Measurements from ENCODE around the gene SLC39A3. TPM values are rescaled to one million over a fixed set of nuclear protein-coding genes. Genes with fewer than 3 reads are reported as not detected.

The SLC39A3 gene
- total and polyA plus RNA-seq, 2 experiments from 2014 or later: 36.1 to 44.3 TPM

GRCh38 chr19:2755448-2755705 is 15.6 kb upstream of the SLC39A3 start:
- H3K36me3 ChIP-seq (replicated peaks; ENCODE audit: insufficient read depth, low read depth): no peaks in the 10 kb centered on the region
- WGBS (ENCODE audit: low lambda C conversion rate, missing lambda C conversion rate): 98% methylated on average over 16 of the region's 16 CpGs
- DNase-seq (ENCODE audit: low spot score): no peak
- H4K20me1 ChIP-seq (ENCODE audit: insufficient read depth, poor library complexity, severe bottlenecking): no peaks in the 10 kb centered on the region
- H3K4me2 ChIP-seq: no peak overlapping the region
- no peaks in the 10 kb centered on the region for H3K9me3 ChIP-seq (ENCODE audit: low read depth)
- TF ChIP-seq CTCF (IDR thresholded peaks at IDR 0.05; ENCODE audit: poor library complexity): no peak
- TF ChIP-seq EZH2 (IDR thresholded peaks at IDR 0.05; ENCODE audit: borderline replicate concordance): no peak
- no peak for TF ChIP-seq EZH2phosphoT487 (IDR thresholded peaks at IDR 0.05; ENCODE audit: low read depth, severe bottlenecking, unreplicated experiment)
- no peaks in the 10 kb centered on the region for H3K27me3 ChIP-seq
- no peaks in the 10 kb centered on the region for H3K79me2 ChIP-seq
- H3K4me1 ChIP-seq (ENCODE audit: insufficient read depth): no peaks in the 10 kb centered on the region
- no peak overlapping the region for H2AFZ ChIP-seq
- no peak overlapping the region for H3K27ac ChIP-seq
- no peaks in the 10 kb centered on the region for H3K9me2 ChIP-seq (replicated peaks; ENCODE audit: insufficient read depth)
- H3K4me3 ChIP-seq: no peak overlapping the region

GRCh38 chr19:2754659-2755447 is 15.0 kb upstream of the SLC39A3 start:
- H3K36me3 ChIP-seq (replicated peaks; ENCODE audit: insufficient read depth, low read depth): no peaks in the 10 kb centered on the region
- H3K27ac ChIP-seq: no peak overlapping the region
- no peaks in the 10 kb centered on the region for H3K9me3 ChIP-seq (ENCODE audit: low read depth)
- no peaks in the 10 kb centered on the region for H3K27me3 ChIP-seq
- H3K4me2 ChIP-seq: no peak overlapping the region
- no peaks in the 10 kb centered on the region for H3K4me1 ChIP-seq (ENCODE audit: insufficient read depth)
- H2AFZ ChIP-seq: no peak overlapping the region
- TF ChIP-seq EZH2 (IDR thresholded peaks at IDR 0.05; ENCODE audit: borderline replicate concordance): no peak
- TF ChIP-seq CTCF (IDR thresholded peaks at IDR 0.05; ENCODE audit: poor library complexity): no peak
- no peak for TF ChIP-seq EZH2phosphoT487 (IDR thresholded peaks at IDR 0.05; ENCODE audit: low read depth, severe bottlenecking, unreplicated experiment)
- H3K9me2 ChIP-seq (replicated peaks; ENCODE audit: insufficient read depth): no peaks in the 10 kb centered on the region
- H4K20me1 ChIP-seq (ENCODE audit: insufficient read depth, poor library complexity, severe bottlenecking): no peaks in the 10 kb centered on the region
- WGBS (ENCODE audit: low lambda C conversion rate, missing lambda C conversion rate): 91% methylated on average over 40 of the region's 43 CpGs
- H3K4me3 ChIP-seq: no peak overlapping the region
- no peak for DNase-seq (ENCODE audit: low spot score)
- no peaks in the 10 kb centered on the region for H3K79me2 ChIP-seq

GRCh38 chr19:2751438-2751830 is 11.6 kb upstream of the SLC39A3 start:
- whole genome bisulfite sequencing (ENCODE audit: low lambda C conversion rate, missing lambda C conversion rate): 92% methylated on average over 20 of the region's 21 CpGs
- Histone ChIP-seq H3K4me1 (ENCODE audit: insufficient read depth) (no peaks in the 10 kb centered on the region), H3K27me3 (no peaks in the 10 kb centered on the region), H3K4me3 (no peak overlapping the region), H3K9me3 (ENCODE audit: low read depth) (no peaks in the 10 kb centered on the region), H3K4me2 (no peak overlapping the region), H2AFZ (no peak overlapping the region), H3K79me2 (no peaks in the 10 kb centered on the region), H3K27ac (no peak overlapping the region), H3K9me2 (replicated peaks; ENCODE audit: insufficient read depth) (no peaks in the 10 kb centered on the region), H4K20me1 (ENCODE audit: insufficient read depth, poor library complexity, severe bottlenecking) (no peaks in the 10 kb centered on the region), H3K36me3 (replicated peaks; ENCODE audit: insufficient read depth, low read depth) (no peaks in the 10 kb centered on the region)
- no peak for DNase-seq (ENCODE audit: low spot score)
- TF ChIP-seq EZH2 (IDR thresholded peaks at IDR 0.05; ENCODE audit: borderline replicate concordance) (no peak), EZH2phosphoT487 (IDR thresholded peaks at IDR 0.05; ENCODE audit: low read depth, severe bottlenecking, unreplicated experiment) (no peak), CTCF (IDR thresholded peaks at IDR 0.05; ENCODE audit: poor library complexity) (no peak)
